ENCODE measurements around the gene CTNNA2.

GRCh38 chr2:79564065-79564464, 51.2 kb downstream of the CTNNA2 start:
- TF ChIP-seq CTCF (IDR thresholded peaks at IDR 0.05; ENCODE audit: borderline replicate concordance, extremely low read depth, low read length, poor library complexity, severe bottlenecking): no peak
- TF ChIP-seq EZH2 (IDR thresholded peaks at IDR 0.05; ENCODE audit: borderline replicate concordance, low read depth, low read length, severe bottlenecking): no peak
